Stomach (tissue), 9 donors: ENCODE data around the gene KRT7. TPM values are rescaled to one million over a fixed set of nuclear protein-coding genes. Genes with fewer than 3 reads are reported as not detected.

ENCODE experiments used
- DNase-seq, 2 donors: peaks; one replicate each; pipeline versions ENCODE4 v3.0.0 to v3.0.0-alpha.2; 2013 to 2019
- H3K27ac ChIP-seq, 5 donors: fragments of 200-600 bp in 4 of 5; sonication (generic) in 4 of 5; one replicate each; pipeline ENCODE4 v1.5.1; 2013 to 2019; ENCODE audit warnings: mild to moderate bottlenecking in 1 of 5, moderate library complexity in 1 of 5
- H3K27me3 ChIP-seq, 3 donors: fragments of 200-600 bp; sonication (generic); one replicate each; pipeline ENCODE4 v1.5.1; 2017 to 2019; ENCODE audit warnings: mixed run types in 1 of 3
- H3K36me3 ChIP-seq, 4 donors: fragments of 200-600 bp; sonication (generic); 1 replicate in 3 of 4; 2 replicates in 1 of 4; pipeline ENCODE4 v1.5.1; 2016 to 2019
- H3K4me1 ChIP-seq, 4 donors: fragments of 200-600 bp; sonication (generic); one replicate each; pipeline ENCODE4 v1.5.1; 2016 to 2019
- H3K4me3 ChIP-seq, 4 donors: fragments of 200-600 bp; sonication (generic) in 3 of 4; one replicate each; pipeline ENCODE4 v1.5.1; 2016 to 2019; ENCODE audit warnings: mild to moderate bottlenecking in 1 of 4
- H3K9me3 ChIP-seq, 4 donors: fragments of 200-600 bp; sonication (generic); one replicate each; pipeline ENCODE4 v1.5.1; 2016 to 2019
- EP300 ChIP-seq: sonication (generic); formaldehyde crosslinking; IDR thresholded peaks from one replicate; pipeline ENCODE4 v1.6.1; 2017; ENCODE audit warnings: antibody characterized with exemption
- POLR2A ChIP-seq, 4 donors: fragments of 450-650 bp; IDR thresholded peaks; one replicate each; pipeline ENCODE4 v1.6.1; 2016; ENCODE audit warnings: antibody characterized with exemption in 4 of 4, control low read depth in 2 of 4, mild to moderate bottlenecking in 1 of 4, moderate library complexity in 1 of 4
- POLR2AphosphoS5 ChIP-seq, 3 donors: sonication (generic); formaldehyde crosslinking; IDR thresholded peaks; one replicate each; pipeline ENCODE4 v1.6.1; 2016; ENCODE audit warnings: antibody characterized with exemption in 3 of 3
- WGBS, 5 donors: extraction: QIAGEN DNeasy Blood & Tissue Kit in 3 of 5; methylation state at CpG; one replicate each; pipeline versions ENCODE4 v1.1.5 to v1.1.7; 2013 to 2018; 5-methylcytosine and 5-hydroxymethylcytosine counted together
- intact Hi-C: fragments of 100-400 bp; cut with DNase I; formaldehyde crosslinking; loops from one replicate; pipeline ENCODE4 v1.15.1; 2023; ENCODE audit warnings: low total_unique reads
- polyA plus RNA-seq, 3 donors: library from polyadenylated mRNA; stranded (reverse); fragments of 200-250 nt; gene quantifications; one replicate each; pipeline ENCODE4 v1.2.3, GENCODE V29; 2013
- total RNA-seq, 5 donors: library from RNA; depleted of rRNA; stranded (reverse); fragments of >200 nt; gene quantifications; one replicate each; pipeline versions ENCODE4 v1.1.0 to v1.2.3, GENCODE V29; 2014 to 2016
- TF ChIP-seq, protein P1 (sequence below), 7 experiments: fragments of 450-650 bp in 4 of 7; fragments of 200-600 bp in 3 of 7; sonication (generic) in 3 of 7; IDR thresholded peaks; one replicate each; pipeline ENCODE4 v1.5.1; 2016 to 2019; ENCODE audit warnings: antibody characterized with exemption in 7 of 7, control low read depth in 2 of 7, mild to moderate bottlenecking in 1 of 7
- donor health status: healthy with polysubstance abuse.
- donor health status: Bipolar disorder and iron deficiency.
- donor health status: healthy.

The KRT7 gene
- total and polyA plus RNA-seq, 8 donors = 6.4 to 214 (median 117) TPM; not detected in 2

DNA sequence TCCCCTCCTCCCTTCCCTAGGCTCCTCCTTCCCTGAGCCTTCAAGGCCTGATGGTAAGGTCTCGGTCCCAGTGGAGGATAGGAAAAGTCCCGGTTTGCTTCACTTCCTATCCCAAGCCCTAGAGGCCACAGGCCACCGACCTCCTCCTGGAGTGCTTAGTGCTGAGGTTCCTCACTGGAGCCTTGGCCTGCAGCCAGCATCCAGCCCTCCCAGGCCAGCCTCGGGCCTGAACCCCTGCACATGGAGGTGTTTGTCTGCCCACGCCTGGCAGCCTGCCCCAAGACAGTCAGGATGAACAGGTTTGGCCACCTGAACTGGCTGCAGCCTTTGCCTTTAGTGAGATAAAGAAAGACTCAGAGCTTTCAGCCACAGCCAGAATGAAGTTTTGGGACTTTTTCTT lies 15.8 kb upstream of the KRT7 start:
- Histone ChIP-seq H3K27me3 (peaks cover 0 to 23% (median 0%) of the 10 kb centered on the region in 3 donors), H3K9me3 (no peaks in the 10 kb centered on the region), H3K4me3 (no peak overlapping the region), H3K36me3 (no peaks in the 10 kb centered on the region), H3K27ac (peak overlapping the region in 4 of 5 donors; percentile 16 to 58 (median 36)), H3K4me1 (peaks cover 20 to 58% (median 34%) of the 10 kb centered on the region in 4 donors)
- intact Hi-C loops = no loop called here
- TF ChIP-seq, protein P1, sequence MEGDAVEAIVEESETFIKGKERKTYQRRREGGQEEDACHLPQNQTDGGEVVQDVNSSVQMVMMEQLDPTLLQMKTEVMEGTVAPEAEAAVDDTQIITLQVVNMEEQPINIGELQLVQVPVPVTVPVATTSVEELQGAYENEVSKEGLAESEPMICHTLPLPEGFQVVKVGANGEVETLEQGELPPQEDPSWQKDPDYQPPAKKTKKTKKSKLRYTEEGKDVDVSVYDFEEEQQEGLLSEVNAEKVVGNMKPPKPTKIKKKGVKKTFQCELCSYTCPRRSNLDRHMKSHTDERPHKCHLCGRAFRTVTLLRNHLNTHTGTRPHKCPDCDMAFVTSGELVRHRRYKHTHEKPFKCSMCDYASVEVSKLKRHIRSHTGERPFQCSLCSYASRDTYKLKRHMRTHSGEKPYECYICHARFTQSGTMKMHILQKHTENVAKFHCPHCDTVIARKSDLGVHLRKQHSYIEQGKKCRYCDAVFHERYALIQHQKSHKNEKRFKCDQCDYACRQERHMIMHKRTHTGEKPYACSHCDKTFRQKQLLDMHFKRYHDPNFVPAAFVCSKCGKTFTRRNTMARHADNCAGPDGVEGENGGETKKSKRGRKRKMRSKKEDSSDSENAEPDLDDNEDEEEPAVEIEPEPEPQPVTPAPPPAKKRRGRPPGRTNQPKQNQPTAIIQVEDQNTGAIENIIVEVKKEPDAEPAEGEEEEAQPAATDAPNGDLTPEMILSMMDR (IDR thresholded peaks at IDR 0.05) = no peak
- peak in 2 of 3 donors; percentile 60 to 79 for TF ChIP-seq POLR2AphosphoS5 (IDR thresholded peaks at IDR 0.05)
- peak; percentile 90 to 91 for DNase-seq
- 8 to 28% (median 12%) methylated on average over 5 of the region's 5 CpGs for WGBS, 5 donors

DNA sequence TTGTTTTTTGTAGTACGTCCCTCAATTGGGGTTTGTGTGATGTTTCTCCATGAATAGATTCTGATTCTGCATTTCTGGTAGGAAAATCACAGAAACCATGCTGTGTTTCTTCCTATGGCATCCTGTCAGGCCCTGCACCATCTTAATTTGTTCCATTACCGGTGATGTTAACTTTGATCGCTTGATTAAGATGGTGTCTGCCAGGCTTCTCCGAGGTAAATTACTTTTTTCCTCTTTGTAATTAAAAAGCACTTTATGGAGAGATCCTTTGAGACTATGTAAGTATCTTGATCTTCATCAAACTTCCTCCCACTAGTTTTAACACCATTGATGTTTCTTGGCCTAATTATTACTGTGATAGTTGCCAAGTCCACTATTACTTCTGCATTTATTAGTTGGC lies 15.0 kb upstream of the KRT7 start:
- no peak for DNase-seq
- peak overlapping the region in 2 of 5 donors; percentile 49 to 58 for H3K27ac ChIP-seq
- TF ChIP-seq POLR2A (IDR thresholded peaks at IDR 0.05) (no peak), EP300 (no peak), POLR2AphosphoS5 (IDR thresholded peaks at IDR 0.05) (no peak)
- TF ChIP-seq, protein P1 (IDR thresholded peaks at IDR 0.05) = no peak
- no peaks in the 10 kb centered on the region for H3K9me3 ChIP-seq
- WGBS, 5 donors = 81 to 90% (median 87%) methylated on average over 4 of the region's 4 CpGs
- intact Hi-C loops = no loop called here
- H3K27me3 ChIP-seq = peaks cover 0 to 30% (median 0%) of the 10 kb centered on the region in 3 donors
- no peaks in the 10 kb centered on the region for H3K36me3 ChIP-seq
- H3K4me3 ChIP-seq = no peak overlapping the region
- H3K4me1 ChIP-seq = peaks cover 20 to 59% (median 37%) of the 10 kb centered on the region in 4 donors

DNA sequence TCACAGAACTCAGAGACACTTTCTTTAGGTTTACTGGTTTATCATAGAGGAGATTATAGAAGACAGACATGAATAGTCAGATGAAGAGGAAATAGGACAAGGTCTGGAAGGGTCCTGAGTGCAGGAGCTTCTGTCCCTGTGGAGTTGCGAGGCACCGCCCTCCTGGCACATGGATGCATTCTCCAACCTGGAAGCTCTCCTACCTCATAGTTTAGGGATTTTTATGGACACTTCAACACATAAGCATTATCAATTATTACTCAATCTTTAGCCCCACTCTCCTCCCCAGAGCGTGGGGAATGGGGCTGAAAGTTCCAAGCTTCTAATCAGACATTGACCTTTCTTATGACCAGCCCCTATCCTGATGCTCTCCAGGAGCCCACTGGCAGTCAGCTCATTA lies 12.6 kb upstream of the KRT7 start:
- no peaks in the 10 kb centered on the region for H3K36me3 ChIP-seq
- no peak overlapping the region for H3K4me3 ChIP-seq
- no peak for DNase-seq
- WGBS, 5 donors = 80 to 89% (median 86%) methylated on average over 3 of the region's 3 CpGs
- peaks cover 0 to 20% (median 0%) of the 10 kb centered on the region in 3 donors for H3K27me3 ChIP-seq
- intact Hi-C loops = no loop called here
- no peak overlapping the region for H3K27ac ChIP-seq
- peaks cover 0 to 4% (median 0%) of the 10 kb centered on the region in 4 donors for H3K9me3 ChIP-seq
- peaks cover 20 to 40% (median 30%) of the 10 kb centered on the region in 4 donors for H3K4me1 ChIP-seq
- TF ChIP-seq, protein P1 (IDR thresholded peaks at IDR 0.05) = no peak
- TF ChIP-seq POLR2A (IDR thresholded peaks at IDR 0.05) (no peak), POLR2AphosphoS5 (IDR thresholded peaks at IDR 0.05) (no peak), EP300 (no peak)

DNA sequence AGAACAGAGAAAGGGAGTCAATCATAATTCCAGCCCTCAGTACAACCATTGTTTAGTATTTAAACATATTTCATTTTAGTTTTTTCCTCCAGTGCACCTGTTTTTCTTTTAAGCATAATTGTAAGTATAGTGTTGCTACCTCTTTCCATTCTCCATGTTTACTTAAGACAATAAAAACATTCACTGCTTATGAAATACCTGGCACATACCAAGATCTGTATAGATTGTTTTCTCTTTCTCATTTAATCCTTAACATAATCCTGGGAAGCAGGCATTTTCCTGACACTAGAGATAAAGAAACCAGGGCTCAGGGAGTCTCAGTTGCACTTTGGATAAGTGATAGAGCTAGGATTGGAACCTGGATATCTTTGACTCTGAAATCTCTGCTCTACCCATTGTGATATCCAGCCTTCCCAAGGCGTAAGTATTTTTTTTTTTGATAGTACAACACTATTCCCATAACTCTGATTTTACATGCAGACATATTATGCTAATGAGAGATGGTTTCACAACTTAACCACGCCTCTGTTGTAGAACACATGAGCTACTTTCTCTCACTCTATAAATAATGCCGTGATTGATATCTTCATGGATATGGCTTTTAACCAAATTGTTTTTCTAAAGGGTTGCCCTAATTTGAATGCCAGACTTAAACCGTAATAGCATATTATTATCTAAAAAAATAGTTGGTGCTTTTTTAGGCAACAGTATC lies 11.8 kb upstream of the KRT7 start:
- Histone ChIP-seq H3K4me1 (peaks cover 13 to 33% (median 23%) of the 10 kb centered on the region in 4 donors), H3K27me3 (peaks cover 0 to 20% (median 0%) of the 10 kb centered on the region in 3 donors), H3K36me3 (no peaks in the 10 kb centered on the region), H3K4me3 (no peak overlapping the region), H3K9me3 (peaks cover 0 to 4% (median 0%) of the 10 kb centered on the region in 4 donors), H3K27ac (peak overlapping the region in 1 of 5 donors; percentile 6)
- intact Hi-C loops = no loop called here
- TF ChIP-seq POLR2A (IDR thresholded peaks at IDR 0.05) (no peak), EP300 (no peak)
- DNase-seq = no peak
- 39 to 62% (median 42%) methylated on average over 4 of the region's 4 CpGs for WGBS, 5 donors

DNA sequence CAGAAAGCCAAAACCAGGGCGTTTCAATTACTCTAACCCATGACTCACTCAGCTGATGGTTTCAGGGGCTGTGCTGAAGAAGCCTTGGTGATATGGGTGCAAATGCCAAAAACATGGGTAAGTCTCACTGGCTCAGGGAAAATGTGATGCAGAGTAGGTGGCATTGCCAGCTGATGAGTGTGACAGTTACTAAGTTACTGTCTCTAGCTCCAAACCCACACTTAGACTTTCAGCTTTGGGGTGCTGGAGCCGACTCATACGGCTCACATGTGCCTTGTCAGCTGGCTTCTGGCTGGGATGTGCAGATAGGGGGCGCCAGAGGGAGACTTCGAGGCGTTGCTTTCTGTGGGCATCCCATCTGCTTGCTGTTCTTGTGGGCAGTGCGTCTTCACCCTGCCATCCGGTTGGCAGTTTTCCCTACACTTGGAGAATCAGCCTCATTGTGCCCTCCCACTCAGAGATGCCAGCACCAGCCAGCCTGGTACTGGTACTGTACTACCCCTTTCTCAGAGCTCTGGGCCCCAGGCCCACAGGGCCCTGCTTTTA lies 11.1 kb upstream of the KRT7 start:
- no peak overlapping the region for H3K4me3 ChIP-seq
- WGBS, 5 donors = 13 to 30% (median 26%) methylated on average over 8 of the region's 8 CpGs
- peak; percentile 55 to 72 for DNase-seq
- H3K9me3 ChIP-seq = peaks cover 0 to 4% (median 0%) of the 10 kb centered on the region in 4 donors
- H3K27me3 ChIP-seq = peaks cover 0 to 20% (median 0%) of the 10 kb centered on the region in 3 donors
- TF ChIP-seq, protein P1 (IDR thresholded peaks at IDR 0.05) = peak in 2 of 7 experiments; percentile 15 to 33
- no peak for TF ChIP-seq POLR2A (IDR thresholded peaks at IDR 0.05)
- peaks cover 6 to 25% (median 15%) of the 10 kb centered on the region in 4 donors for H3K4me1 ChIP-seq
- no peak overlapping the region for H3K27ac ChIP-seq
- no peaks in the 10 kb centered on the region for H3K36me3 ChIP-seq
- intact Hi-C loops = no loop called here
